ENCODE measurements around the gene UNC45A. TPM values are rescaled to one million over a fixed set of nuclear protein-coding genes. Genes with fewer than 3 reads are reported as not detected.
A peak's percentile ranks its signal among the peaks of the same experiment; 100 is the strongest.
"Not testable (repeated sequence)": the region's sequence is repeated elsewhere in the genome, so short reads cannot be mapped to it uniquely, and the experiment has no call there.

Gene UNC45A
- total RNA-seq, 1 donor from 2014 or later = 102 TPM

DNA sequence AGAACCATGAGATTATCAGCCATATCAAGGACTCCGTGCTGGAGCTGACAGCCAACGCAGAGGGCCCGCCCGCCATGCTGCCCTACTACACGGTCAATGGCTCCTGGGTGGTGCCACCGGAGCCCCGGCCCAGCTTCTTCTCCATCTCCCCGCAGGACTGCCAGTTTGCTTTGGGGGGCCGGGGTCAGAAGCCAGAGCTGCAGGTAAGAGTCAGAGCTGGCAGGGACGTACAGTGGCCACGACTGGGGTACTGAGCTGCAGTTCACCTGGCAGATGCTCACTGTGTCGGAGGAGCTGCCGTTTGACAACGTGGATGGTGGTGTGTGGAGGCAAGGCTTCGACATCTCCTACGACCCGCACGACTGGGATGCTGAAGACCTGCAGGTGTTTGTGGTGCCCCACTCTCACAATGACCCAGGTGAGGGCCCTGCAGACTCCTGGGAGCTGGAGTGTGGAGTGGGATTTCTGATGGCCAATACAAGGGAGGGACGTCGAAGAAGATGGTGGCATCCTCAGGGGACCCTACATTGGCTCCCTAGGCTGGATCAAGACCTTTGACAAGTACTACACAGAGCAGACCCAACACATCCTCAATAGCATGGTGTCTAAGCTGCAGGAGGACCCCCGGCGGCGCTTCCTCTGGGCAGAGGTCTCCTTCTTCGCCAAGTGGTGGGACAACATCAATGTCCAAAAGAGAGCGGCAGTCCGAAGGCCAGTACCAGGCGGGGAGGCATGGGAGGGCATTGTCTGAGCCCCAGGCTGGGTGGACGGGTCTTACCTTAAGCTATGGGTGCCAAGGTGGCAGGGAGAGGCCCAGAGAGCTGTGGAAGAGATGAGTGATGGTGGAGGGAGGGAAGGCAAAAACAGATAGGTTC, 29.5 kb upstream of the UNC45A start:
- Mint-ChIP-seq H3K4me3 (ENCODE audit: unreplicated experiment) (peak overlapping the region; percentile 37), H3K36me3 (ENCODE audit: low read depth, unreplicated experiment) (peaks cover 21% of the 10 kb centered on the region), H3K27ac (ENCODE audit: unreplicated experiment) (peak overlapping the region; percentile 48), H3K9me3 (ENCODE audit: unreplicated experiment) (no peaks in the 10 kb centered on the region), H3K4me1 (ENCODE audit: unreplicated experiment) (peaks cover 12% of the 10 kb centered on the region), H3K27me3 (ENCODE audit: unreplicated experiment) (peaks cover 5% of the 10 kb centered on the region)
- TF ChIP-seq, protein P1, sequence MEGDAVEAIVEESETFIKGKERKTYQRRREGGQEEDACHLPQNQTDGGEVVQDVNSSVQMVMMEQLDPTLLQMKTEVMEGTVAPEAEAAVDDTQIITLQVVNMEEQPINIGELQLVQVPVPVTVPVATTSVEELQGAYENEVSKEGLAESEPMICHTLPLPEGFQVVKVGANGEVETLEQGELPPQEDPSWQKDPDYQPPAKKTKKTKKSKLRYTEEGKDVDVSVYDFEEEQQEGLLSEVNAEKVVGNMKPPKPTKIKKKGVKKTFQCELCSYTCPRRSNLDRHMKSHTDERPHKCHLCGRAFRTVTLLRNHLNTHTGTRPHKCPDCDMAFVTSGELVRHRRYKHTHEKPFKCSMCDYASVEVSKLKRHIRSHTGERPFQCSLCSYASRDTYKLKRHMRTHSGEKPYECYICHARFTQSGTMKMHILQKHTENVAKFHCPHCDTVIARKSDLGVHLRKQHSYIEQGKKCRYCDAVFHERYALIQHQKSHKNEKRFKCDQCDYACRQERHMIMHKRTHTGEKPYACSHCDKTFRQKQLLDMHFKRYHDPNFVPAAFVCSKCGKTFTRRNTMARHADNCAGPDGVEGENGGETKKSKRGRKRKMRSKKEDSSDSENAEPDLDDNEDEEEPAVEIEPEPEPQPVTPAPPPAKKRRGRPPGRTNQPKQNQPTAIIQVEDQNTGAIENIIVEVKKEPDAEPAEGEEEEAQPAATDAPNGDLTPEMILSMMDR (IDR thresholded peaks at IDR 0.05; ENCODE audit: unreplicated experiment) = no peak
- no peak for DNase-seq (ENCODE audit: low spot score)

DNA sequence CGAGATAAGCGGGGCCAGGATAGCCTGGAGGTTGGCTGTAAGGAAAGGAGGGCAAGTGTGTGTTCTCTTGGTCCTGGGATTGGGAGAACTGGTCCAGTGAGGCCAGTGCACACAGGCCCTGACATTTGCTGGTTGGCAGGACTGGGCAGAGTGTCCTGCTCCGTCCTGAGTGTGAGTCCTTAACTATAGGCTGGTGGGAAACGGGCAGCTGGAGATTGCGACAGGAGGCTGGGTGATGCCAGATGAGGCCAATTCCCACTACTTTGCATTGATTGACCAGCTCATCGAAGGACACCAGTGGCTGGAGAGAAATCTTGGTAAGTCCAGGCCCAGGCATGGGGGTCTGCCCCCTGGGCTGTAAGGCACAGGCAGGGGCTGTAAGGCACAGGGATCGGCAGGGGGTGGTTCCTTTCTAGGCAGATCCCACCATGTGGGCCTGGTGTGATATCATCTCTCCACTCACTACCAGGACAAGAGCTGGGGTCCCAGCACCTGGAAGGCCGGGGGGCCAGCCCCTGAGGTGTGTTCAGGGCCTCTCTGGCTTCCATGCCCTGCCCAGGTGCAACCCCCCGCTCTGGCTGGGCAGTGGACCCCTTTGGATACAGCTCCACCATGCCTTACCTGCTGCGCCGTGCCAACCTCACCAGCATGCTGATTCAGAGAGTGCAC, 28.8 kb upstream of the UNC45A start:
- H3K4me3 Mint-ChIP-seq (ENCODE audit: unreplicated experiment) = peak overlapping the region; percentile 37
- DNase-seq (ENCODE audit: low spot score) = no peak
- no peaks in the 10 kb centered on the region for H3K9me3 Mint-ChIP-seq (ENCODE audit: unreplicated experiment)
- TF ChIP-seq, protein P1 (IDR thresholded peaks at IDR 0.05; ENCODE audit: unreplicated experiment) = no peak
- H3K27me3 Mint-ChIP-seq (ENCODE audit: unreplicated experiment) = peaks cover 5% of the 10 kb centered on the region
- peaks cover 9% of the 10 kb centered on the region for H3K4me1 Mint-ChIP-seq (ENCODE audit: unreplicated experiment)
- H3K27ac Mint-ChIP-seq (ENCODE audit: unreplicated experiment) = peak overlapping the region; percentile 48
- peaks cover 20% of the 10 kb centered on the region for H3K36me3 Mint-ChIP-seq (ENCODE audit: low read depth, unreplicated experiment)

DNA sequence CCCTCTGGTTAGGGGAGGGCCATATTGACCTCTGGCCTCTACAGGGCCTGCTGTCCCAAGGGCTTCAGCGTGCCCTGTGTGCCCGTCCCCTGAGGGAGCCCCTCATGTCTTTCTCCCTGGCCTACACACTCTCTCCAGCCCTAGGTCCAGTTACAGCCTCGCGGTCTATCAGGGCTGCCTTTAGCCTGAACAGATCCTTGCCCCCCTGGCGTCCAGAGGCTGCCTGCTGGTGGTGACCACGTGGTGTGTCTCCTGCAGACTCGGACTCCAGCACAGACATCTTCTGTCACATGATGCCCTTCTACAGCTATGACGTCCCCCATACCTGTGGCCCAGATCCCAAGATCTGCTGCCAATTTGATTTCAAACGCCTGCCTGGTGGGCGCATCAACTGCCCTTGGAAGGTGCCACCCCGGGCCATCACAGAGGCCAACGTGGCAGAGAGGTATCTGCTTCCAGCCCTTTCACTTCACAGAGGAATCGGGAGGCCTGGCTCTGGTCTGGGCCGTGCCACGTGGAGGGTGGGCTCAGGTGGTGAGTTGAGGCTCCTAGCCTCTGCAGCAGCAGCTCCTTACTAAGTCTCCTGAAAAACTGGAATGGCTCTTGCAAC, 27.9 kb upstream of the UNC45A start:
- H3K9me3 Mint-ChIP-seq (ENCODE audit: unreplicated experiment) = no peaks in the 10 kb centered on the region
- TF ChIP-seq, protein P1 (IDR thresholded peaks at IDR 0.05; ENCODE audit: unreplicated experiment) = no peak
- H3K36me3 Mint-ChIP-seq (ENCODE audit: low read depth, unreplicated experiment) = peaks cover 20% of the 10 kb centered on the region
- H3K4me3 Mint-ChIP-seq (ENCODE audit: unreplicated experiment) = no peak overlapping the region
- no peak for DNase-seq (ENCODE audit: low spot score)
- H3K27me3 Mint-ChIP-seq (ENCODE audit: unreplicated experiment) = peaks cover 5% of the 10 kb centered on the region
- H3K27ac Mint-ChIP-seq (ENCODE audit: unreplicated experiment) = no peak overlapping the region
- H3K4me1 Mint-ChIP-seq (ENCODE audit: unreplicated experiment) = peaks cover under 1% of the 10 kb centered on the region

DNA sequence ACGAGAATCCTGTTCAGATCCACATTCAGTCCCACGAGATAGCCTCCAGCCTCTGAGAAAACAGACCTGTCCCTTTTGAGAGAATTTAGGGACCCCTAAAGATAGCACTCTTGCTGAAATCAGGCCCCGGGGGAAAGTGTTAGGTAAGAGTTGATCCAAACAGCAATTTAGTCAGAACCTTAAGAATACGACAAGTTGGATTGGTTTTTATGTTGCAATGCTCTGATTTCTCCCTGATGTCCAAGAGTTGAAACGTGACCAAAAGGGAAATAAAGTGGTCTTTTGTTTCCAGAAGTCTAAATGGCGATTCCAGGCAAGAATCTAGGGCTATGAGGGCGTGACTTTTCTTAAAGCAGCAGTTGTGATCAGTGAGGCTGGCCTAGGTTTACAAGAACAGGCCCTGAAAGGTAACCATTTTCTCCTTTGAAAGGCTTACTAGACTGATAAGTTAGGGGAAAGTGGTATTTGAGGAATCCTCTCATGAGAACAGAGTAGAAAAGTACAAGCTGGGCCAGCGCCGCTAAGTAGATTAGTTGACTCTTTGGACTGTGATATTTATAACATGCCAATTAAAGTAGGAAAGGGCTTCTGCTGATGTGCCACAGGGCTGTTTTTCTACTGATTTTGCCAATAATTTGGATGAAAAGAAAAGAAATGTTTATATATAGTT, 27.1 kb upstream of the UNC45A start:
- peaks cover 20% of the 10 kb centered on the region for H3K36me3 Mint-ChIP-seq (ENCODE audit: low read depth, unreplicated experiment)
- peaks cover 5% of the 10 kb centered on the region for H3K27me3 Mint-ChIP-seq (ENCODE audit: unreplicated experiment)
- no peaks in the 10 kb centered on the region for H3K4me1 Mint-ChIP-seq (ENCODE audit: unreplicated experiment)
- TF ChIP-seq, protein P1 (IDR thresholded peaks at IDR 0.05; ENCODE audit: unreplicated experiment) = no peak
- no peak overlapping the region for H3K4me3 Mint-ChIP-seq (ENCODE audit: unreplicated experiment)
- no peak for DNase-seq (ENCODE audit: low spot score)
- H3K27ac Mint-ChIP-seq (ENCODE audit: unreplicated experiment) = no peak overlapping the region
- H3K9me3 Mint-ChIP-seq (ENCODE audit: unreplicated experiment) = no peaks in the 10 kb centered on the region

DNA sequence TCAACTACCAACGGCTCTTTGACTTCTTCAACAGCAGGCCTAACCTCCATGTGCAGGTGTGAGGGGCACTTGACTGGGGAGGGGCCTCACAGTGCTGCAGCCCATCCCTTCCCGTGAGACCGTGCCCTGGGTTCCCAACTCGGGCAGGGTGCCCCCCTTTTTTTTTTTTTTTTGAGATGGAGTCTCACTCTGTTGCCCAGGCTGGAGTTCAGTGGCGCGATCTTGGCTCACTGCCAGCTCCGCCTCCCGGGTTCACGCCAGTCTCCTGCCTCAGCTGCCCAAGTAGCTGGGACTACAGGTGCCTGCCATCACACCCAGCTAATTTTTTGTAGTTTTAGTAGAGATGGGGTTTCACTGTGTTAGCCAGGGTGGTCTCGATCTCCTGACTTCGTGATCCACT, 25.6 kb upstream of the UNC45A start:
- H3K4me3 Mint-ChIP-seq (ENCODE audit: unreplicated experiment); DNase-seq (ENCODE audit: low spot score); H3K27me3 Mint-ChIP-seq (ENCODE audit: unreplicated experiment); H3K9me3 Mint-ChIP-seq (ENCODE audit: unreplicated experiment); H3K27ac Mint-ChIP-seq (ENCODE audit: unreplicated experiment); H3K4me1 Mint-ChIP-seq (ENCODE audit: unreplicated experiment): not testable (repeated sequence)
- peaks cover 28% of the 10 kb centered on the region for H3K36me3 Mint-ChIP-seq (ENCODE audit: low read depth, unreplicated experiment)

All from endothelial cell (in vitro differentiated cells).